NCI-H2227 (cell line): Measurements from ENCODE around the gene SPATA6.

Experiments
- DNase-seq: peaks from one replicate; lab custom pipeline; 2025; ENCODE audit not compliant: unreplicated experiment; lab: John Stamatoyannopoulos, UW

The SPATA6 gene

DNA sequence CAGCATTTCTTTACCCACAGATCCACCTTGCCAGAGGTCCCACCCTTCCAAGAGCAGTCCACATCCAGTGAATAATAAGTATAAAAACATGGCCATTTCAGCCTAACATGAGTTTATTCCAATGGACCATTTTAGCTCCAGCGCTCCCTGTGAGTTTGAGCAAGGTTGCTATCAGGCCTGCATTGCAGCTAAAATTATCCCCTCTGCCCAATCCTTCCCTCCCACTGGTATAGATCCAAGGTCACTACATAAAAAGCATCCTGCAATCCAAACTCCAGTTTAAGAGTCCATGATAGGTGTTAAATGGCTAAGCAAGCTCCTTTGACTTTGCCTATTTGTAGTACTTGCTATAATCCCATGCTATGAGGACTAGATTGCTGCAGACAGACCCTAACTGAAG lies 213.9 kb downstream of the SPATA6 start:
- no peak for DNase-seq

DNA sequence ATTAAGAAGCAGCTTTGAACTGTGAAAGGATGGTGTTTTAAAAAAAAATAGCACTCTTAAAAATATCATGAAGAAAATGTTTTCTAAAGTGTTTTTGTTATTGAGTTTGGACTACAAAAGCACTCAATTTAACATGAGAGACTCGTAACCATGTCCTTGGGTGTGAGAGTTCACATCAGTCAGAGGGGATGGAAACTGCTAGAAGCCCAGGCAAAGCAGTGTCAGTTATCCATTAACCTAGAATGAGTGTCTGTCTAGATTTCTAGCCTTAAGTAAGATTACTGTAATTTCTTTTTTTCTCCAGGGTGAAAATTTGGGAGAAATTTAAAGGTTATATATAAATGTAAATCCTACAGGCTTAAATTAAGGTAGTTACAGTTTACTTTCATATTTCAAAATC lies 217.8 kb downstream of the SPATA6 start:
- DNase-seq, result no peak

DNA sequence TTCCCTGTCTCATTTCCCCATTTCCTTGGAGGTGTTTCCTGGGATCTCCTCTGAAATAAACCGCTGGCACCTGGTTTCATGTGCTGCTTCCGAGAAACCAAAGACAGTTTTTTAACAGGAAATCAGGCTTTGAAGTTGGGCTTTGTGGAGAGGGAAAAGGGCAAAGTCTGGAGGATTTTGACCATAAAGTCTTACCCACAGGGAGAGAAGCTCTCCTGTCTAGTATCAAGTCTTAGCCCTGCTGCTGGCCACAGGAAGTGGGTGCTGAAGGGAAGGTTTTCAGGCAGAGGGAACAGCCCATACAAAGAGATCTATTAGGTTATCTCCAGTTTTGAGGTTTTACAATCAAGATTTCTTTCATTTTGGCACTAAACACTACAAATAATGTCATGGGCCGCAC lies 220.2 kb downstream of the SPATA6 start:
- no peak for DNase-seq

DNA sequence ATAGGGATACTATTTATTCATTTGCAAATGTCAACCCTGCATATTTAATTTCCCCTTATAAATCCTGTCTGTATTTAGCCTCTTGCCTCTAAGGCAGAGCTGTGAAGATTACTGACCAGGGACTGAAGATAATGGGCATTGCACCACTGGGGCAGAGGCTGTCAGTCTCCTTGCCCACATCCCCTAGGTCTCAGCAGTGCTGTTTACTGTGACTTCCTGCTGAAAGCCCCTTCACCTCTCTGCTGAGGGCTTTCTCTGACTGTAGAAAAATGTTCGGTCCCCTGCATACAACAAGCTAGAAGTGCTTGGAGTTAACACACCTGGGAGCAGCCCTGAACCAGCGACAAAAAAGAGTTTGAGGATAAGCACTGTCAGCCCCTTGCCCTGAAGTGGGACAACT lies 220.7 kb downstream of the SPATA6 start:
- no peak for DNase-seq

DNA sequence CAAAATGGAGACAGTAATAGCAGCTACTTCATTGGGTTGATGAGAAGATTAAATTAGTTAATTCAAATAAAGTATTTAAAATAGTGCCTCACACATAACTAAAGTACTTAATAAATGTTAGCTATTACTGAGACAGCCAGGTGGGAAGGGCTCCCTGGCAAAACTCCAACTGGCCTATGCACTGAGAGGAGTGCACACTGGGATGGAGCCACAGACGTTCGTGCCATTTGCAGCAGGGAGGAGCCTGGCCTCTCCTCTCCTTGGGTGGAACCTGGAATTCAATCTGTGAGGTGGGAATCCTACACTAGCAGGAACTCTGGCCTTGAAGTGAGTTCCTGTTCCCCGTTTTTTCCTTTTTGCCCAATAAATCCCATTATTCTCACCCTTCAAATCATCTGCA lies 221.4 kb downstream of the SPATA6 start:
- DNase-seq, result no peak

DNA sequence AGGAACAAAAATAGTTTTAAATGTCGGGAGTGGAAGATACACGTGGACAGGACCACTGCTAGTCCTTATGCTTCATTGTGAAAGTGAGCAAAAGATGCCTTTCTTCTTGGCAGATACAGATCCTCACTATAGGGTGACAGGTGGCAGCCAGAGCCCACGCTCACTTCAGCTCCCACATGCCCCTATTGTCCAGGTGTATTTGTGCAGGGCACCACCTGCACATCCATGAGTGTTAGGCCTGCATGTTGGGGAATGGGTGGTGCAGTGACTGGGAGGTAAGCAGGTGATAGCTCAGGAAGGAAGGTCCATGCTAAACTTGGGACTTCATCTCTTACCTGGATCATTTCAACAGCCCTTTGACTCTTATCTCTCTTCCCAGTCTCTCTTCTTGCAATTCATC lies 222.1 kb downstream of the SPATA6 start:
- DNase-seq, result no peak

DNA sequence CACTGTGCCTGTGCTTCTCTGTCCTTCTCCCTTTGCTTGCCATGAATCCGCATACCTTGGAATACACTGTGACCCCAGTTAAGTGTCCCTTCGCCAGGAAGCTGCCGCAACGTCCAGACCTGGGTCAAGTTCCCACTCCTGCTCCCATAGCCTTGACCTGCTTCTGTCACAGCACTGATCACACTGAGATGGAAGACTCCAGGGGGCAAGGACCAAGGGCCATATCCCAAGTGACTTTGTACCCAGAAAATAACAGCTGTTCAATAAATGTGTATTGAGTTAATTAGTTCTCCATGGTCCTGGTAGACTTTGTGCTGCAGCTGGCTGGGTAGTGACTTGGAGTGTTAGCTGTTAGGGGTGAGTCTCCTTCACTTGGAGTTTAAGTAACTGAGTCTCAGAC lies 223.6 kb downstream of the SPATA6 start:
- DNase-seq, result no peak

DNA sequence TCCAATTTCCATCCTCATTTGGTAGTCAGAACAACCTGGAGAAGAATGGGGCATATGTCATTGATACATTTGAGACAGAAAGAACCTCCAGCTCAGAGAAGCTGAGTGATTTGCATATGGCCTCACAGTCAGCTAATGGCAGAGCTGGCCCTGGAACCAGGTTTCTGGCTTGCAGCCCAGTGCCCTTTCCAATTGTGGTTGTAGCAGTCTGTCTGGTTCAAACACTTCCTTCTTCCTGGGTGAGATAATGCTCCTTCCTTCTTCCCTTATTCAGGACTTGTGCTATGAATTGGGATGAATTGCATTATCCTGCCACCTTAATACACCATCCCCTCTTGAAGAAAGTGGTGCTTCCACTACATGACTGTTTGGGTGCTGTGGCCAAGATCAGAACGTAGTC lies 225.3 kb downstream of the SPATA6 start:
- no peak for DNase-seq
